Karpas-422 (cell line): ENCODE measurements around the gene EP400. TPM values are rescaled to one million over a fixed set of nuclear protein-coding genes. Genes with fewer than 3 reads are reported as not detected.

Experiments
- DNase-seq: peaks from one replicate; pipeline ENCODE4 v3.0.0-alpha.2; 2015
- H2AFZ ChIP-seq: fragments of 200-600 bp; sonication (generic); 2 replicates; pipeline ENCODE4 v1.6.1; 2014; ENCODE audit warnings: antibody characterized with exemption, low read length, mixed read lengths
- H3K27ac ChIP-seq: fragments of 200-600 bp; sonication (generic); 2 replicates; pipeline ENCODE4 v1.5.1; 2014; ENCODE audit warnings: mild to moderate bottlenecking, low read length, moderate library complexity
- H3K27me3 ChIP-seq: fragments of 200-600 bp; sonication (generic); 2 replicates; pipeline ENCODE4 v1.6.1; 2014; ENCODE audit warnings: low read length, mixed read lengths
- H3K36me3 ChIP-seq: fragments of 200-600 bp; sonication (generic); 2 replicates; pipeline ENCODE4 v1.6.1; 2014; ENCODE audit warnings: low read length, mixed read lengths; ENCODE audit not compliant: insufficient read depth
- H3K4me1 ChIP-seq: fragments of 200-600 bp; sonication (generic); 2 replicates; pipeline ENCODE4 v1.6.1; 2014; ENCODE audit warnings: mild to moderate bottlenecking, low read length, mixed read lengths
- H3K4me2 ChIP-seq: fragments of 200-600 bp; sonication (generic); 2 replicates; pipeline ENCODE4 v1.6.1; 2014; ENCODE audit warnings: low read length, low read depth, mild to moderate bottlenecking; ENCODE audit not compliant: poor library complexity, severe bottlenecking
- H3K4me3 ChIP-seq: fragments of 200-600 bp; sonication (generic); 2 replicates; pipeline ENCODE4 v1.5.1; 2014; ENCODE audit warnings: mild to moderate bottlenecking, antibody characterized with exemption, low read length, mixed read lengths
- H3K79me2 ChIP-seq: fragments of 200-600 bp; sonication (generic); 2 replicates; pipeline ENCODE4 v1.6.1; 2014; ENCODE audit warnings: mild to moderate bottlenecking, low read length, mixed read lengths
- H3K9ac ChIP-seq: fragments of 200-600 bp; sonication (generic); 2 replicates; pipeline ENCODE4 v1.6.0; 2014; ENCODE audit warnings: low read length
- H3K9me2 ChIP-seq: fragments of 200-600 bp; sonication (generic), shearing (Covaris generic); replicated peaks from 2 replicates; pipeline ENCODE4 v1.6.0; 2014; ENCODE audit warnings: mild to moderate bottlenecking, low read length, moderate library complexity; ENCODE audit not compliant: insufficient read depth
- H3K9me3 ChIP-seq: fragments of 300-700, 200-600 bp; sonication (generic); 2 replicates; pipeline ENCODE4 v1.6.1; 2014; ENCODE audit warnings: low read length, mixed read lengths
- H4K20me1 ChIP-seq: fragments of 200-600 bp; sonication (generic); 2 replicates; pipeline ENCODE4 v1.6.1; 2014; ENCODE audit warnings: mild to moderate bottlenecking, antibody characterized with exemption, low read length, low read depth; ENCODE audit not compliant: insufficient read depth
- total RNA-seq: library from RNA; depleted of rRNA; stranded (reverse); fragments of >200 nt; shearing (Covaris generic); gene quantifications from 2 replicates; pipeline ENCODE4 v1.2.3, GENCODE V29; 2014; ENCODE audit warnings: low replicate concordance

Gene EP400
- total RNA-seq, 1 experiment from 2014 or later = 13.7 TPM

DNA sequence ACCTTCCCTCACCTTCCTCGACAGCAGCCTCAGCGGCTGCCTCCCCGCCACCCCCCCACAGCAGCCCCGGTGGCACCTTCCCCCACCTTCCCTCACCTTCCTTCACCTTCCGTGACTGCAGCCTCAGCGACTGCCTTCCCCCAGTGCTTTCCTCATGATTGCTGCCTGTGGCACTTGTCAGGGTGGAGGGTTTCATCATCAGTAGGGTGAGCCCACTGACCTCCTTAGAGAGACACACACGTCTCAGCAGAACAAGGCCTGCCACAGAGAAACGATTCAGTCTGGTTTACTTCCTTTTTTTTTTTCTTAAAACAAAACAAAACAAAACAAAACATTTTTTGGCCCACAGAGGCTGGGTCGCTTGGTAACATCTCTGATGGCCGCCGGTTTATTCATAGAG is 75.0 kb downstream of the EP400 start:
- Histone ChIP-seq H3K4me3 (no peak overlapping the region), H3K9me2 (no peaks in the 10 kb centered on the region), H3K36me3 (peaks cover 13% of the 10 kb centered on the region; the same call in 1 of the 2 replicates), H3K27ac (no peak overlapping the region), H4K20me1 (0 out of 2 replicates have a peak, but pooled peaks cover 3% of the 10 kb centered on the region), H3K79me2 (no peaks in the 10 kb centered on the region), H3K9me3 (no peaks in the 10 kb centered on the region), H3K9ac (no peak overlapping the region), H3K4me1 (no peaks in the 10 kb centered on the region), H2AFZ (no peak overlapping the region), H3K4me2 (no peak overlapping the region), H3K27me3 (no peaks in the 10 kb centered on the region)
- no peak for DNase-seq

DNA sequence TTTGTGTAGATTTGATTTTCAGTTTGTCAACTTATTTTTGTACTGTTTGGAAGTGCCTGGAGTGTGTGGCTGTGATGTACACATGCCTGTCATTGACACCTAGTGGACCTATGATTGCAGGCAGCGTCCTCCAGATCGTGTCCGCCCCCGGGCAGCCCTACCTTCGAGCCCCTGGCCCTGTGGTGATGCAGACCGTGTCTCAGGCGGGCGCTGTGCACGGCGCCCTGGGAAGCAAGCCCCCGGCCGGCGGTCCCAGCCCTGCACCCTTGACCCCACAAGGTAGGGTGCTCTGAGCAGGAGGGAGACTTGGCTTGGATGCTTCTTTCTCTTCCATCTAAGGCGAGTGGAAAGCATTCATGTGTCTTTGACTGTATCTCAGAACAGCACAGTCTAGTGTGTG is 75.8 kb downstream of the EP400 start:
- no peak overlapping the region for H3K4me3 ChIP-seq

DNA sequence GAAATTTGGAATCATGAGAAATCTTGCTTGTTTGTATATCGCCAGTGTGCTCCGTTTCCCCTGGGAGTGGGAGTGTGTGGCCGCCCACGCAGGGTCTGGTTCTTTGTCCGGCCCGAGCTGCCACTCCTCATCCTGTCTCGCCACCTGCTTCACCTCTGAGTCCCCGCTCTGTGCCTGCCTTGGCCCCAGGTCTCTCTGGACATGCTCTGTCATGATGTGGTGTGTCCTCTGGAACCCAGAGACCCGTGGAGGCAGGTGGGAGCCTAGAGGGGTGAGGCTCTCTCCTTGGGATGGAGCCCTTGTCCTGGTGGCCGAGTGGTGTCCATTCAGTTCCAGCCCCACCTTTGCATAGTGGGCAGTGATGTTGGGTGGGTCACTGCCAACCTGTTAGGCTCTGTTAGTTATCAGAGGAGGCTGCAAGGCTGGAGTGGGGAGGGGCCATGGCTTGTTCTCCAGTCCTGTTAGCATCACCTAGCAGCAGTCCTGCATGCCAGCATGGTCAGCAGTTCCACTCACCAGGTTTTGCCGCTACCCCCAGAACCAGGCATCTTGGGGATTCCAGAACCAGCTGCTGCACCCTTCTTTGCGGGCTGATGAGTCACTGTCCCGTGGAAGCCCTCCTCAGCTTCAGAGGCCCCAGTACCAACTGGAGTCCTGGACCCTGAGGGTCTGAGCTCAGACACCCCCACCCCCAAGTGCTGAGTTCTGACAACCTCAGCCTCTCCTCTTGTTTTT is 76.5 kb downstream of the EP400 start:
- DNase-seq = no peak
- Histone ChIP-seq H2AFZ (no peak overlapping the region), H3K4me1 (no peaks in the 10 kb centered on the region), H3K9ac (no peak overlapping the region), H3K4me2 (no peak overlapping the region), H4K20me1 (0 out of 2 replicates have a peak, but pooled peaks cover 3% of the 10 kb centered on the region), H3K36me3 (peaks cover 11% of the 10 kb centered on the region; the same call in 1 of the 2 replicates), H3K27ac (no peak overlapping the region), H3K27me3 (no peaks in the 10 kb centered on the region), H3K79me2 (no peaks in the 10 kb centered on the region), H3K4me3 (no peak overlapping the region), H3K9me3 (no peaks in the 10 kb centered on the region), H3K9me2 (no peaks in the 10 kb centered on the region)

More for the DNA sequence above, 75.8 kb downstream of the EP400 start:
- no peaks in the 10 kb centered on the region for H3K9me3 ChIP-seq
- no peaks in the 10 kb centered on the region for H3K79me2 ChIP-seq
- H3K9ac ChIP-seq = no peak overlapping the region
- no peaks in the 10 kb centered on the region for H3K27me3 ChIP-seq
- no peak overlapping the region for H3K4me2 ChIP-seq
- H3K4me1 ChIP-seq = no peaks in the 10 kb centered on the region
- DNase-seq = no peak
- no peak overlapping the region for H3K27ac ChIP-seq
- 0 out of 2 replicates have a peak, but pooled peaks cover 3% of the 10 kb centered on the region for H4K20me1 ChIP-seq
- H3K36me3 ChIP-seq = peaks cover 12% of the 10 kb centered on the region; the same call in 1 of the 2 replicates
- H3K9me2 ChIP-seq = no peaks in the 10 kb centered on the region
- no peak overlapping the region for H2AFZ ChIP-seq

DNA sequence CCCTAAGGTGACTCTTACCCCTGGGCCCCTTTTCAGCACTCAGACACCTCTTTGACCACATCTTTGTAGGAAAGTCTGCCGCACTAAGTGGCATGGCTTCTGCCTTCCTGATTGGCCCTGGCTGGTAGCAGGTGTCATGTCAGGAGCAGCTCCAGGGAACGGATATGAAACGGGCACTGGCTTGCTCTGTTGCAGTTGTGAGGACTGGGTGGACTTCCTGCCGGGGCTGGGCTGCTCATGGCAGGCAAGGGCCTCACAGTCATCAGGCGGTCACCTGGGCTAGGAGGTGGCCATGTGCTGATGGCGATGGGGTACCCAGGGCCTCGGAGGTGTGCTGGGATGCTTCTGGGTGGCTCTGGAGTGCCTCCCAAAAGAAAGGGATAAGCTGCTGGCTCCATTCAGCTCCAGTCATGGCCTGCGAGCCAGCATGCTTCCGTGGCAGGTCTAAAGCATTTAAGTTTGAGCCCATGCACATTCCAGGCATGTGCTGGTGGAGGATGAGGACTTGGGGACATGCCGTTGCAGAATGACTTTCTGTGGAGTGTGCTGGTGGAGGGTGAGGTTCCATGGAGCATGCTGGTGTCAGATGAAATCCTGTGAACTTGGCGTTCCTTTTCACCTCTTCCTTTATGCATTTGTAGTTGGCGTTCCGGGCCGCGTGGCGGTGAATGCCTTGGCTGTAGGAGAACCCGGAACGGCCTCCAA is 77.2 kb downstream of the EP400 start:
- no peaks in the 10 kb centered on the region for H3K9me2 ChIP-seq
- no peak for DNase-seq
- H3K4me1 ChIP-seq = no peaks in the 10 kb centered on the region
- H3K27ac ChIP-seq = no peak overlapping the region
- peaks cover 12% of the 10 kb centered on the region for H3K36me3 ChIP-seq
- no peak overlapping the region for H2AFZ ChIP-seq
- H3K4me3 ChIP-seq = no peak overlapping the region
- no peaks in the 10 kb centered on the region for H3K9me3 ChIP-seq
- H3K9ac ChIP-seq = no peak overlapping the region
- H3K79me2 ChIP-seq = no peaks in the 10 kb centered on the region
- 0 out of 2 replicates have a peak, but pooled peaks cover 3% of the 10 kb centered on the region for H4K20me1 ChIP-seq
- no peaks in the 10 kb centered on the region for H3K27me3 ChIP-seq
- no peak overlapping the region for H3K4me2 ChIP-seq

DNA sequence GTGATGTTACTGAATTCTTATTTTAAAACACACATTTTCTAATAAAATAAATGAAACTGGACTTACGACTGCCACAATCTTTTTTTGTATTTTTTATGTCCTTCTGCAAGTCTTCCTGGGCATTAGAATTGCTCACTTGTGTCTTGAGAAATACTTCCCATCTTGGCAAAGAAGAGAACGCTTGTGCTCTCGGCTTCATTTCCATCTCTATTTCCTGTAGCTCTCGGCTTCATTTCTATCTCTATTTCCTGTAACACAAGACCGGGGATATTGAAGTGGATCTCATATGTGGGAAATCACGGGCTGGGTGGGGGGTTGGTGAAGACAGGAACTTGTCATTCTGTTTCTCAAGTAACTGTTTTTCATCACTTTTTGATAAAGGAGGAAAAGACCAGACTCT is 77.9 kb downstream of the EP400 start:
- DNase-seq = no peak
- Histone ChIP-seq H3K36me3 (peaks cover 16% of the 10 kb centered on the region), H3K4me3 (no peak overlapping the region), H3K4me2 (no peak overlapping the region), H3K4me1 (no peaks in the 10 kb centered on the region), H3K9ac (no peak overlapping the region), H3K79me2 (no peaks in the 10 kb centered on the region), H3K27me3 (no peaks in the 10 kb centered on the region), H4K20me1 (0 out of 2 replicates have a peak, but pooled peaks cover 3% of the 10 kb centered on the region), H3K9me2 (no peaks in the 10 kb centered on the region), H3K9me3 (no peaks in the 10 kb centered on the region), H2AFZ (no peak overlapping the region), H3K27ac (no peak overlapping the region)

DNA sequence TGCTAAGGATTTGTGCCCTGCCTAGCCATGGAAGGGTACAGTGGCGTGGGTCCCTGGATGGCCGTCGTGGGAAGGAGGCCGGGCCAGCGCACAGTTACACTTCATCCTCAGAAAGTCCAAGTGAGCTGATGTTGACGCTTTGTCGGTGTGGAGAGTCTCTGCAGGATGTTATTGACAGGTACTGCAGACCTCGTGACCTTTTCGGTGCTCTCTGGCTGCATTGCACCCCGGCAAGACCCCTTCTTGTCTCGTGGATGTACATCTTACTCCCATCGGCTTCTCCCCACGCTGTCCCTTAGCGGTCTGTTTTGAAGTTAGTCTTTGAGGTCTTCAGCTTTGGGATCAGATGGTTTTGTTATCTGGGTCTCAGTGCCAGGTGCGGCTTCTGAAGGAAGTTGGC is 78.4 kb downstream of the EP400 start:
- no peak for DNase-seq
- H3K4me1 ChIP-seq = no peaks in the 10 kb centered on the region
- no peaks in the 10 kb centered on the region for H3K27me3 ChIP-seq
- no peaks in the 10 kb centered on the region for H3K79me2 ChIP-seq
- H3K9me2 ChIP-seq = no peaks in the 10 kb centered on the region
- H3K9ac ChIP-seq = no peak overlapping the region
- no peak overlapping the region for H2AFZ ChIP-seq
- no peak overlapping the region for H3K27ac ChIP-seq
- H3K4me2 ChIP-seq = no peak overlapping the region
- no peak overlapping the region for H3K4me3 ChIP-seq
- H4K20me1 ChIP-seq = 0 out of 2 replicates have a peak, but pooled peaks cover 3% of the 10 kb centered on the region
- H3K36me3 ChIP-seq = peaks cover 16% of the 10 kb centered on the region
- no peaks in the 10 kb centered on the region for H3K9me3 ChIP-seq

DNA sequence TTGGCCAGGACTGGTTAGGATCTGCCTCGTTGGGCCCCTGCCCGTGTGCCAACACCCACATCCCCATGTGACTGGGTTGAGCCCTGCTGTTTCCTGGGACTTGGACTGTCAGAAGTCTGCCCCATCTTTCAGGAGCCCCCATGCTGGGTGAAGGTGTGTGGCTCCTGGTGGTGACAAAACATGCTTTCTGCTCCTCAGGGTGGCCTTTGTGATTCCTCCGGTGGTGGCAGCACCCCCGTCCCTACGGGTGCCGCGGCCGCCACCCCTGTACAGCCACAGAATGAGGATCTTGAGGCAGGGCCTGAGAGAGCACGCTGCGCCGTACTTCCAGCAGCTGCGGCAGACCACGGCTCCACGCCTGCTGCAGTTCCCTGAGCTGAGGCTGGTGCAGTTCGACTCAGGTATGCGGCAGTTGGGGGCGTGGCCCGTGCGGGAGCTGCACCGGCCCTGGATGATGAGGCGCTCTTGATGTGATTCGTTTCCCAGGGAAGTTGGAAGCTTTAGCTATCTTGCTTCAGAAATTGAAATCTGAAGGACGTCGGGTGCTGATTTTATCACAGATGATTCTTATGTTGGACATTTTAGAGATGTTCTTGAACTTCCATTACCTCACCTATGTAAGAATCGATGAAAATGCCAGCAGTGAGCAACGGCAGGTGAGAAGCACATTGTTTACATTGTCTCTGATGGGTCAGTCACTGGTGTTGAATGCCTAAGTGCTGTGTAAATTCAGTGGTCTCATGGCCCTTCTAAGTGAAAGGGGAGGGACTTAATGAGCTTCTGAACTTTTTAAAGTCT is 80.0 kb downstream of the EP400 start:
- no peaks in the 10 kb centered on the region for H3K9me2 ChIP-seq
- no peak for DNase-seq
- H3K9me3 ChIP-seq = no peaks in the 10 kb centered on the region
- H3K79me2 ChIP-seq = no peaks in the 10 kb centered on the region
- no peak overlapping the region for H3K4me2 ChIP-seq
- no peak overlapping the region for H3K9ac ChIP-seq
- no peak overlapping the region for H2AFZ ChIP-seq
- no peak overlapping the region for H3K4me3 ChIP-seq
- H3K36me3 ChIP-seq = peaks cover 9% of the 10 kb centered on the region
- H4K20me1 ChIP-seq = 0 out of 2 replicates have a peak, but pooled peaks cover 3% of the 10 kb centered on the region
- no peaks in the 10 kb centered on the region for H3K27me3 ChIP-seq
- no peak overlapping the region for H3K27ac ChIP-seq
- no peaks in the 10 kb centered on the region for H3K4me1 ChIP-seq
